C4-2B (cell line): Measurements from ENCODE around the gene DIP2B.

Source experiments
- H3K27ac ChIP-seq: fragments of 450-650 bp; 2 replicates; pipeline ENCODE4 v1.5.1; 2017
- ZFX ChIP-seq: fragments of 450-650 bp; IDR thresholded peaks from 2 replicates; pipeline ENCODE4 v1.6.1; 2017
- TF ChIP-seq, protein P1 (sequence below): fragments of 450-650 bp; conservative IDR thresholded peaks from 2 replicates; pipeline ENCODE4 v1.5.1; 2017; ENCODE audit warnings: mild to moderate bottlenecking

The DIP2B gene

DNA sequence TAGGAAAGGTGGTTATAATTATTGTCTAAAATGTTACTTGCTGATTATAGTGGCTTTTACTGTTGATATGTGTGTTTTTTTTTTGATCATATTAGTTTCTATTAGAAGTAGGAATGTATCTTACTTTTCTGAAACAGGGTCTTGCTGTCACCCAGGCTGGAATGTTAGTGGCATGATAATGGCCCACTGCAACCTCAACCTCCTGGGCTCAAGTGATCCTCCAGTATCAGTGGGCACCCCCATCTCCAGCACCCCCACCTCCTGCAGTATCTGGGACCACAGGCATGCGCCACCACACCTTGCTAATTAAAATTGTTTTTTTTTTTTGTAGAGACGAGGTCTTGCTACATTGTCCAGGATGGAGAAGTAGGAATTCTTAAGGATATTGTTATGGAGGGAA is 270.5 kb downstream of the DIP2B start:
- TF ChIP-seq, protein P1, sequence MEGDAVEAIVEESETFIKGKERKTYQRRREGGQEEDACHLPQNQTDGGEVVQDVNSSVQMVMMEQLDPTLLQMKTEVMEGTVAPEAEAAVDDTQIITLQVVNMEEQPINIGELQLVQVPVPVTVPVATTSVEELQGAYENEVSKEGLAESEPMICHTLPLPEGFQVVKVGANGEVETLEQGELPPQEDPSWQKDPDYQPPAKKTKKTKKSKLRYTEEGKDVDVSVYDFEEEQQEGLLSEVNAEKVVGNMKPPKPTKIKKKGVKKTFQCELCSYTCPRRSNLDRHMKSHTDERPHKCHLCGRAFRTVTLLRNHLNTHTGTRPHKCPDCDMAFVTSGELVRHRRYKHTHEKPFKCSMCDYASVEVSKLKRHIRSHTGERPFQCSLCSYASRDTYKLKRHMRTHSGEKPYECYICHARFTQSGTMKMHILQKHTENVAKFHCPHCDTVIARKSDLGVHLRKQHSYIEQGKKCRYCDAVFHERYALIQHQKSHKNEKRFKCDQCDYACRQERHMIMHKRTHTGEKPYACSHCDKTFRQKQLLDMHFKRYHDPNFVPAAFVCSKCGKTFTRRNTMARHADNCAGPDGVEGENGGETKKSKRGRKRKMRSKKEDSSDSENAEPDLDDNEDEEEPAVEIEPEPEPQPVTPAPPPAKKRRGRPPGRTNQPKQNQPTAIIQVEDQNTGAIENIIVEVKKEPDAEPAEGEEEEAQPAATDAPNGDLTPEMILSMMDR: no peak
- TF ChIP-seq ZFX: no peak
- H3K27ac ChIP-seq: no peak overlapping the region

DNA sequence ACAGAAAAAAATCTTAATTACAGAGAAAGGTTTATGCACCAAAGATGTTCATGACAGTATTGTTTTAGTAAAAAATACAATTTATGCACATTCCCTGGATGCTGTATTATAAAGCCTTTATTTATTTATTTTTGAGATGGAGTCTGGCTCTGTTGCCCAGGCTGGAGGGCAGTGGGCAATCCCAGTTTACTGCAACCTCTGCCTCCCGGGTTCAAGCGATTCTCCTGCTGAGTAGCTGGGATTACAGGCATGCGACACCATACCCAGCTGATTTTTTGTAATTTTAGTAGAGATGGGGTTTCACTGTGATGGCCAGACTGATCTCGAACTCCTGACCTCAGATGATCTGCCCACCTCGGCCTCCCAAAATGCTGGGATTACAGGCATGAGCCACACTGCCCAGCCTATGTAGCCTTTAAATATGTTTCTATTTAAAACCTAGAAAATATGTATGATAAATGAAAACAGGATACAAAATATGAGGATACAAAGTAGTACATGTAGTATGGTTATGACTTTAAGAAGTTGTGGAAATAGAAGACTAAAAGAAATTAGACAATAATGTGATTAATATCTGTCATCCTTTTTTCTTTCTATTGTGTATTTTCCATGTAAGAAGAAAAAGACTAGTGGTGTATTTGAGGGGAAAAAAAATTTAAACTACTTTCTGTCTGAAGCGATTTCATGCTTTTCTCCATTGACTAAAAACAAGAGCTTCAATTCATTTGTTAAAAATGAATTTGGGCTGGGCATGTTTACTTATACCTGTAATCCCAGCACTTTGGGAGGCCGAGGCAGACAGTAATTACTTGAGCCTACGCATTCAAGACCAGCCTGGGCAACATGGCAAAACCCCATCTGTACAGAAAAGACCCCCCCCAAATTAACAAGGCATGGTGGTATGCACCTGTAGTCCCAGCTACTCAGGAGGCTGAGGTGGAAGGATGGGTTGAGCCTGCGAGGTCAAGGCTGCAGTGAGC is 272.3 kb downstream of the DIP2B start:
- no peak overlapping the region for H3K27ac ChIP-seq
- TF ChIP-seq, protein P1: no peak
- no peak for TF ChIP-seq ZFX

DNA sequence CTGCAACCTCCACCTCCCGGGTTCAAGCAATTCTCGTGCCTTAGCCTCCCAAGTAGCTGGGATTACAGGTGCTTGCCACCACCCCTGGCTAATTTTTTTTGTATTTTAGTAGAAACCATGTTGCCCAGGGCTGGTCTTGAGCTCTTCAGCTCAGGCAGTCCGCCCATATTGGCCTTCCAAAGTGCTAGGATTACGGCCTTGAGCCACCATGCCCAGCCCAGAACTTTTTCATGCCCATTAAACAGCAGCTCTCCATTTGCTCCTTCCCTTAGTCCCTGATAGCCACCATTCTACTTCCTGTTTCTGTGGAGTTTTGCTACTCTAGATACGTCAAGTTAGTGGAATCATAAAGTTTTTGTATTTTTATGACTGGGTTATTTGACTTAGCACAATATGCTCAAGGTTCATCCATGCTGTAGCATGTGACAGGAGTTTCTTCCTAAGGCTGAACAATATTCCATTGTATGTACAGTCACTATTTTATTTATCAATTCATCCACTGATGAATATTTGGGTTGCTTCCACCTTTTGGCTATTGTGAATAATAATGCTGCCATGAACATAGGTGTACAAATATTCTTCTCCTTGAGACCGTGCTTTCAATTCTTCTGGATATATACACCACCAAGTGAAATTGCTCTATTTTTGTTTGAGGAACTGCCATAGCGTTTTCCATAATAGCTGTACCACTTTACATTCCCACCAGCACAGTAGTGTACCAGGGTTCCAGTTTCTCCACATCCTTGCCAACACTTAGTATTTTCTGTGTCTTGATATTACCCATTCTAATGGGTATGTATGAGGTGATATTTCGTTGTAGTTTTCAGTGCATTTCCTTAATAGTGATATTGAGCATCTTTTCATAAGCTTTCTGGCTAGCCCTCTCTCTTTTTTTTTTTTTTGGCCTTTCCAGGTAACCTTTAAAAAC is 274.1 kb downstream of the DIP2B start:
- TF ChIP-seq ZFX: no peak
- TF ChIP-seq, protein P1: no peak
- H3K27ac ChIP-seq: no peak overlapping the region

DNA sequence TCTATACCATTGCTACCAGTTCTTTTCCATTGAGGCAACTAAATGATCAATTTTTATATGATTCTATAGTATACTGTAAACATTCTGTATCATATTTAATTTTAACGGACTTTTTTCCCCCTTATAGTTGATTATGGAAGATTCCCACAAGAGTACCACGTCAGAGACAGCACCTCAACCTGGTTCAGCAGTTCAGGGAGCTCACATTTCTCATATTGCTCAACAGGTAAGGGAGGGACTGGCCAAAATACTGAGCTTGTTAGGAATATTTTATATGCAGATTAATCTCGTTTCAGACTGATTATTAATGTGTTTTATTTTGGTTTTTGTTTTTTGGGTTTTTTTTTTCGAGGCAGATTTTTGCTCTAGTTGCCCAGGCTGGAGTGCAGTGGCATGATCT is 275.2 kb downstream of the DIP2B start:
- TF ChIP-seq, protein P1: no peak
- no peak for TF ChIP-seq ZFX
- no peak overlapping the region for H3K27ac ChIP-seq

DNA sequence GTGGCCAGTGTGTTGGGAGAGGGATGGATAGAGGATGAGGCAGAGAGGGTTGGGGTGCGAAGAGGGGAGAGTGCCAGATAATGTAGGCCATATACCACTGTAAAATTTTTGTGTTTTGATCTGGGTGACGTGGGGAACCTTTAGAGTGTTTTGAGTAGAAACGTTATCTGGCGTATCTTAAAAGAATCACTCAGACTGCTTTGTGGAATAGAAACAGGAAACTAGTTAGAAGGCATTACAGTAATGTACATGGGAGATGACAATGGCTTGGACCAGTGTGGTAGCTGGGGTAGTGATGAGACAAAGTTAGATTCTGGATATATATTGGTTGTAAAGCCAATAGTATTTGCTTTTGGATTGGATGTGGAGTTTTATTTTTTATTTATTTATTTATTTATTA is 279.7 kb downstream of the DIP2B start:
- H3K27ac ChIP-seq: no peak overlapping the region
- TF ChIP-seq, protein P1: no peak

DNA sequence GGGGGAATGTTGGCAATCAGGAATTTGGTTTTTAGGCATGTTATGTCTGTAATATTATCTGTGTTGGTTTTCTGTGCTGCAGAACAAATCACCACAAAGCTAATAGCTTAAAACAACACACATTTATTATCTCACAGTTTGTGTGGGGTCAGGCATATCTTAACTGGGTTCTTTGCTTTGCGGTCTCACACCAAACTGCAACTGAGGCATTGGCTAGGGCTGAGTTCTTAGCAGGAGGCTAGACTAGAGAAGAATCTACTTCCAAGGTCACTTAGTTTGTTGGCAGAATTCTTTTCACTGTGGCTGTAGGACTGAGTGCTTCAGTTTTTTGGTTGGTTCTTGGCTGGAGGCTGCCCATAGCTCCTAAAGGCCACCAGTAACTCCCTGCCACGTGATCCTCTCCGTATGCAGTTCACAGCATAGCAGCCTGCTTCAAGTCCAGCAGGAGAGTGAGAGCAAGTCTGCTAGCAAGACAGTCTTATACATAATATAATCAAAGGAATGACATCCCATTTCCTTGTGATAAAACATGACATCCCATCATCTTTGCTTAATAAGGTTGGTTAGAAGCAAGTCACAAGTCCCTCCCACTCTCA is 280.7 kb downstream of the DIP2B start:
- H3K27ac ChIP-seq: no peak overlapping the region
- TF ChIP-seq, protein P1: no peak
- no peak for TF ChIP-seq ZFX
